ENCODE results near the gene PRKCZ. TPM values are rescaled to one million over a fixed set of nuclear protein-coding genes. Genes with fewer than 3 reads are reported as not detected.
A peak's percentile ranks its signal among the peaks of the same experiment; 100 is the strongest.

The PRKCZ gene
- 35.2 TPM for total RNA-seq (ENCODE audit: insufficient read depth, low replicate concordance)

DNA sequence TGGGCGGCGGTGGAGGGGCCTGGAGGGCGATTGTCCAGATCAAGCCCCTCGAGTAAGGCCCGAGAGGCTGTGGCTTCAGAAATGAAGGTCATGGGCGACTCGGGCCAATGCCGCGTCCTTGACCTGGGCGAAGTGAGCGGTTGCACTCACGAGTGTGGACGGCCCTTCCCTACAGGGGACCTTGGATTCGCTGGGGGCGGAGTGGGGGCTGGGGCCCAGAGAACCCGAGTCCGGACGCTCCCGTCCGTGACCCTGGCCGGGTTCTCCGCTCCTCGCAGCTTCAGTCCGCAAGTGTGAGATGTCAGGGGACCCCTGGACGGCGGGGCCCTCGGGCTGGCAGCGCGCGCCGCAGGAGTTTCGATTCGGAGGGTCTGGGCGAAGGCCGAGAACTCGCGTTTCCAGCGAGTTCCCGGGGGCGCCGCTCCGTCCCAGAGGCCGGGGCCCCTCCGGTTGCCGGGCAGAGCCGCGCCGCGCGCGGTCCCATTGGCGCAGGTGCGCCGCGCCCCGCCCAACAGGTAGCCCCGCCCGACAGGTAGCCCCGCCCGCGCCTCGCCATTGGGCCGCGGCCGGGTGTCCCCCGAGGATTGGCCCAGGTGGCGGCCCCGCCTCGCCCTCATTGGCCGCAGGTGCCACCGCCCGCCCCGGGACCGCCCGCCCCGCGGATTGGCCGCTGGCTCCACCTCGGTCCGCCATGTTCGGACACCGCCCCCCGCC, at the start of gene PRKCZ:
PRKCZ (plus strand) TSS at position 694 of the 714 bp plus-strand sequence. CDS start 220 bp downstream, outside the sequence.
- peak; percentile 62 for DNase-seq (ENCODE audit: low spot score)

DNA sequence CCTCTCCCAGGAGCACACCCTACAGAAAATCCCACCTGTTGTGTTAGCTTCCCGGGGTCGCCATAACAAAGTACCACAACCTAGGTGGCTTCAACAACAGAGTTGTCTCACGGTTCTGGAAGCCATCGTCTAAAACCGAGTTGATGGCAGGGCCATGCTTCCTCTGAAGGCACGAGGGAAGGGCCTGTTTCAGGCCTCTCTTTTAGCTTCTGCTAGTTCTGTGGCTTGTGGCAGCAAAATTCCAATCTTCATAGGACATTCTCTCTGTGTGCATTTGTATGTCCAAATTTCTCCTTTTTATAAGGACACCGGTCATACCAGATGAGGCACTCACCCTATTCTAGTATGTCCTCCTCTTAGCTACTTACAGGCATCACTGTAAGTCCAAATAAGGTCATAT, 49.8 kb upstream of the PRKCZ start:
- DNase-seq (ENCODE audit: low spot score): no peak

DNA sequence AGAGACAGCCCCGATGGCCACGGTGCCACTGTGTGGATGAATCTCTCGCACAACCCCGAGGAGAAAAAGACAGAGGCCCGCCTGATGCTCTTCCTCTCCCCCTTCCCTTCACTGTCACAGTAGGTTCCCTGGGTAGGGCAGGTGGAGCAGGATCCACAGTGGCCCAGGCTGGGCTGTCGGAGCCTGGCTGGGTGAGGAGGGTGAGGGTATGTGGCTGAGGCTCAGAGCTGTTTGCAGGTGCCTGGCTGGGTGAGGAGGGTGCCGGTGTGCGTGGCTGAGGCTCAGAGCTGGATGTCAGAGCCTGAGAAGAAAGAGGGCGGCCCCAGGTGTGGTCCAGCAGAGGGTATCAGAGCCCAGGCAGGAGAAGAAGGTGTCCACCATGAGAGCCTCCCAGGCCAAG, 49.4 kb upstream of the PRKCZ start:
- no peak for DNase-seq (ENCODE audit: low spot score)

- peak; percentile 34 for DNase-seq (ENCODE audit: low spot score)
Observed at GRCh38 chr1:2001773-2002411, 48.3 kb upstream of the PRKCZ start.

GRCh38 chr1:2003541-2004131, 46.6 kb upstream of the PRKCZ start, which contains the start of gene CFAP74:
TSS of gene CFAP74 (minus strand) at chr1:2003786. CDS start at chr1:1990956, 12,830 bp downstream.
- peak; percentile 14 for DNase-seq (ENCODE audit: low spot score)

DNA sequence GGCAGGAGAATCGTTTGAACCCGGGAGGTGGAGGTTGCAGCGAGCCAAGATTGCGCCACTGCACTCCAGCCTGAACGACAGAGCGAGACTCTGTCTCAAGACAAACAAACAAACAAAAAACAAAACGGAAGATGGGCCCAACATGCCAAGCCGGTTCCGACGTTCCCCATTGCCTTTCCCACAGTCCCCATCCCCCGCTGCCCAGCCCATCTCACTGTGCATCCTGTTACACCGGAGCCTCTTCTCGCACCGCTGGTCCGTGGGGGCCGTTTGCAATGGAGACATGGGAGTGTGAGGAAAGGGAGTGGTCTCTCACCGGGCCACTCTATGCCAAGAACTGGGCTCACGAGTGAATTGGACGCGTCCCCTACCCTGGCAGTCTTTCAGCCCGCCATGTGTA, 45.4 kb upstream of the PRKCZ start:
- DNase-seq (ENCODE audit: low spot score): no peak

- DNase-seq (ENCODE audit: low spot score): no peak
Observed at GRCh38 chr1:2009101-2010053, 40.8 kb upstream of the PRKCZ start.

DNA sequence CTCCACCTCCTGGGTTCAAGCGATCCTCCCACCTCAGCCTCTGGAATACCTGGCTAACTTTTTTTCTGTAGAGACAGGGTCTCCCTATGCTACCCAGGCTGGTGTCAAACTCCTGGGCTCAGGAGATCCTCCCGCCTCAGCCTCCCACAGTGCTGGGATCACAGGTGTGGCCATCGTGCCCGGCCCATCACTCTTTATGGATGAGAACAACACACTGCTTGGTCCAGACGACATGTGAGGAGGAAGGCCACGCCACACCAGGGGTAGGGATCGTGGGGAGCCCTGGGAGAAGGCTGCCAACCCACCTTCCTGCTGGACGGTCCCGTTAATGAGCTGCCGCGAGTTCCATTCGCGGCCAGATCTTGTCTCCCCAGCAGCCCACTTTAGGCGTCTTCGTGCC, 36.0 kb upstream of the PRKCZ start:
- DNase-seq (ENCODE audit: low spot score): no peak

DNA sequence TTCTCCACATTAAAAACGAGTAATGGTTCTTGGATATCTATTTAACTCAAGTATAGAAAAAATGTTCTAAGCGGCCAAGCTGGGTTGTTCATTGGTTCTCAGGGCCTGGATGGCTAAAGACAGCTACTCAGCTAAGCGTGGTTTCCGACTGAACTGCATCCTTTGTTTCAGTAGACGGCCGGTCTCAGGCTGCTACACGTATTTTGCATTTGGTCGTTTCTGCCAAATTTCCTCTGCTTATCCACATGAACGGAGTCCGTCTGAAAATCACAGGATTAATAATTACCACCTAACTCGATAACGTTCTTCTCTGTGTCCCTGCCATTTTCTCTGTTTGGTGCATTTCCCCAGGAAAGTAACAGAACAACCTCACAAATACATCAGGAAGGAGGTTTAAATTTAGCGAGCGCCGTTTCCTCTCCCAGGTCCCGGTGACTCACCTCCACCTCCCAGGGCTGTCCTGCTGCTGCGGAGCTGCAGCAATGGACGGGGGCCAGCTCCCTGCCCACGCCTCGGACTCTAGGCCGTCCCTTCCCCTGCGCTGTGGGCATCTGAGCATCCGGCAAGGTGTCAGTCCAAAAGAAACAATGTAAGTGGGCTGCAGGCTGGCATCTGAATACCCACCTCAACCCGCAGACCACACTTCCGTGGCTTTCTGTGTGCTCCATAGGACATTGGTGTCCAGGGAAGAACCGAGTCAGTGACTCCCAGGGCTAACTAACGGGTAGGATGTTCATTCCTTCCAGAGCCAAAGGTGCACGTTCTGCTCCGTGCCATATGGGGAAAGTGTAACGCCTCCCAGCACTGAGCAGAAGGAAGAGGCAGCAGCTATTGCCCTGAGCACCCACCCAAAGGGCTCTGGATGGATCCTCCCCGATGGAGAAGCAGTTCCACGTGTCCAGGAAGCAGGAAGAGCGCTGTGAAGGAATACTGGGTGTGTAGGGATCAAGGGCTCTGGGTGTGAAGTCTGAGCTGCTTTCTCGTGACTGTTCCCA, 35.2 kb upstream of the PRKCZ start:
- DNase-seq (ENCODE audit: low spot score): no peak

- no peak for DNase-seq (ENCODE audit: low spot score)
Observed at GRCh38 chr1:2016123-2016522, 34.1 kb upstream of the PRKCZ start.

DNA sequence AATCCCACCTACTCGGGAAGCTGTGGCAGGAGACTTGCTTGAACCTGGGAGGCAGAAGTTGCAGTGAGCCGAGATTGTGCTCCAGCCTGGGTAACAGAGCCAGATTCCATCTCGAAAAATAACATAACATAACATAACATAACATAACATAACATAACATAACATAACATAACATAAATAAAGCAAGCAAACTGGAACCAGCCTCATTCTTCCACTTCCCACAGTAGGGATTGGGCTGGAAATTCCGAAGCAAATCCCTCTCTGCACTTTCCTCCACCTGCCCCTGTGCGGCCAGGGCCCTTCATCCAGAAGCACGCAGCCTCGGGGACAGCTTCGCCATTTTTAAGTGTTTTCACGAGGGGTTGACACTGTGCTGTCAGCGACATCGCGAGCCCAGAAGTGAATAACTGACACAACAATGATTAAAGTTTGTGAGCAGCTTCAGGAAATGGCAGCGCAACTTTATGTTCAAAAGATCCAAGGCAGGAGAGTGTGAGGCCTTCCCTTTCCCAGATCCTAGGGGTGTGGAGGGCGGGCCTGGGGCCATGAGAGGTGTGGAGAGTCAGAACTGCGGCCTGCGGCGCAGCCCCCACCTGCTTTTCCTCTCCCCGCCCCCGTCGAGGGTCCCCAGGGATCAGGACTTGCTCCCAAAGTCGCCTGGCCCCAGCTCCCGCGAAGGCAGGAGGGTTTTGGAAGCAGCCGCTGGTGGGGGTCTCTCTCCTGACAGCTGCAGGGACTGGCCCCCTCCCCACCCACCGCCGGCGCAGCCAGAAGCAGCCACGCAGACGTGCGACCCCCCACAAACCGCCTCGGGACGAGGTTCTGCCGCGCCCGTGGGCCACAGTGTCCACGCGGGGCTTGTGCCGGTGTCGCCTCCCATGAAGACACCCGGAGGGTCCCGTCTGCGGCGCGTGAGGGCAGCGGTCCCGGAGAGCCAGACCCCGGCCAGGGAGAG, 31.7 kb upstream of the PRKCZ start:
- DNase-seq (ENCODE audit: low spot score): no peak

GRCh38 chr1:2019172-2019543, 31.1 kb upstream of the PRKCZ start, which contains the start of gene GABRD:
TSS of gene GABRD (plus strand) at chr1:2019345. CDS start at chr1:2019424, 79 bp downstream.
- DNase-seq (ENCODE audit: low spot score): no peak

- DNase-seq (ENCODE audit: low spot score): no peak
Observed at GRCh38 chr1:2019571-2020309, 30.5 kb upstream of the PRKCZ start.

- DNase-seq (ENCODE audit: low spot score): no peak
Observed at GRCh38 chr1:2020310-2020655, 29.9 kb upstream of the PRKCZ start.

GRCh38 chr1:2021550-2021949, 28.7 kb upstream of the PRKCZ start:
- no peak for DNase-seq (ENCODE audit: low spot score)

DNA sequence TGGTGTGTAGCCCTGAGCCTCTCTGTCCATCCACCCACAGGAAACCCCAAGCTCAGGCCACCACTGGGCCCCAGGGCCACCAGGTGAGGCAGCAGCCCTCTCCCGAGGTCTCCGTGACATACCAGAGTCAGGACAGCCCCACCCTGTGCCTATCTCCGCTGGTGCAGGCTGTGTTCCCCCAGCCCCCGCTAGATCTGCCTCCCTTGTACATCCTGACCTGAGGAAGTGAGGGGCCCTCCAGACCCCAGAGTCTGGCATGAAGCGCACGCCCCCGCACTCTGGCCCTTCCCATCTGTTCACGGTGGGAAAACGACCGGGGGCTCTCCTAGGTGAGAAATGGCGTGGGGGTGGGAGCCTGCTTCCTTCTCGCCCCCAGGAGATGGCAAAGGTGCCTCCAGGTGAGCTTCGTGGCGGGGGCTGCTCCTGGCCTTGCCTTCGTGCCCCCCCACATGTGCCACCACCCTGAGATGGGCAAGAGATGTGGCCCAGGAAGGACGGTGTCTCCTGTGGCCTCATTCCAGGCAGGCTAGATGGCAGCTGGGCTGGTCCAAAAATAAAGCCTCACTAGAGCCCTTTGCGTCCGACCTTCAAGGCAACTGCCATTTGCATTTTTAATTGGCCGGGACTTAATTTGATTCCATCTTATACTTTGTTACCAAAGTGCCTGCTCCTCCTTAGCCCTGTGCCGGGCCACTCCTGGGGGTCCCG, 28.0 kb upstream of the PRKCZ start:
- DNase-seq (ENCODE audit: low spot score): no peak

- no peak for DNase-seq (ENCODE audit: low spot score)
Observed at GRCh38 chr1:2023187-2023586, 27.0 kb upstream of the PRKCZ start.

- DNase-seq (ENCODE audit: low spot score): no peak
Observed at GRCh38 chr1:2024451-2024850, 25.8 kb upstream of the PRKCZ start.

Data from umbilical cord (tissue), 2 donors.